ENCODE measurements around the gene ITGA11. TPM values are rescaled to one million over a fixed set of nuclear protein-coding genes. Genes with fewer than 3 reads are reported as not detected.
A peak's percentile ranks its signal among the peaks of the same experiment; 100 is the strongest.

The ITGA11 gene
- total and polyA plus RNA-seq, 8 donors: 0.08 to 12.1 (median 2.0) TPM

- no peak for TF ChIP-seq POLR2A (IDR thresholded peaks at IDR 0.05)
- no peak for TF ChIP-seq EP300 (IDR thresholded peaks at IDR 0.05)
- TF ChIP-seq POLR2AphosphoS5 (IDR thresholded peaks at IDR 0.05): no peak
- TF ChIP-seq CTCF (IDR thresholded peaks at IDR 0.05): no peak
- WGBS, 5 donors: 63 to 72% (median 66%) methylated on average over 13 to 17 of the region's 17 CpGs
- intact Hi-C loops (cut with DNase I; ENCODE audit: low total_unique reads): no loop called here
Measured at GRCh38 chr15:68316061-68316804, 115.7 kb downstream of the ITGA11 start.

GRCh38 chr15:68315495-68316031 lies 116.4 kb downstream of the ITGA11 start:
- H3K4me3 ChIP-seq: no peak overlapping the region
- intact Hi-C loops (cut with DNase I; ENCODE audit: low total_unique reads): no loop called here
- H3K27me3 ChIP-seq: peaks cover 0 to 8% (median 0%) of the 10 kb centered on the region in 3 donors
- H3K4me1 ChIP-seq: peaks cover 0 to 3% (median 2%) of the 10 kb centered on the region in 4 donors
- peak in 1 of 2 donors; percentile 13 for DNase-seq
- H3K9me3 ChIP-seq: no peaks in the 10 kb centered on the region
- 49 to 72% (median 57%) methylated on average over 10 to 11 of the region's 11 CpGs for WGBS, 5 donors
- no peak for TF ChIP-seq CTCF (IDR thresholded peaks at IDR 0.05)
- TF ChIP-seq POLR2AphosphoS5 (IDR thresholded peaks at IDR 0.05): no peak
- no peak for TF ChIP-seq EP300 (IDR thresholded peaks at IDR 0.05)
- TF ChIP-seq POLR2A (IDR thresholded peaks at IDR 0.05): no peak
- no peaks in the 10 kb centered on the region for H3K36me3 ChIP-seq
- no peak overlapping the region for H3K27ac ChIP-seq

More at GRCh38 chr15:68316061-68316804, 115.7 kb downstream of the ITGA11 start:
- no peak overlapping the region for H3K27ac ChIP-seq
- peak; percentile 26 to 44 for DNase-seq
- H3K4me1 ChIP-seq: no peaks in the 10 kb centered on the region
- no peaks in the 10 kb centered on the region for H3K36me3 ChIP-seq
- H3K27me3 ChIP-seq: peaks cover 0 to 8% (median 0%) of the 10 kb centered on the region in 3 donors
- no peaks in the 10 kb centered on the region for H3K9me3 ChIP-seq
- no peak overlapping the region for H3K4me3 ChIP-seq

GRCh38 chr15:68315035-68315434 lies 116.9 kb downstream of the ITGA11 start:
- Histone ChIP-seq H3K4me1 (peaks cover 0 to 8% (median 7%) of the 10 kb centered on the region in 4 donors), H3K4me3 (no peak overlapping the region), H3K27me3 (peaks cover 0 to 8% (median 0%) of the 10 kb centered on the region in 3 donors), H3K9me3 (no peaks in the 10 kb centered on the region), H3K27ac (no peak overlapping the region), H3K36me3 (no peaks in the 10 kb centered on the region)
- TF ChIP-seq POLR2A (IDR thresholded peaks at IDR 0.05) (no peak), CTCF (IDR thresholded peaks at IDR 0.05) (no peak), EP300 (IDR thresholded peaks at IDR 0.05) (no peak), POLR2AphosphoS5 (IDR thresholded peaks at IDR 0.05) (no peak)
- 76 to 90% (median 81%) methylated on average over 1 of the region's 1 CpG for WGBS, 5 donors
- intact Hi-C loops (cut with DNase I; ENCODE audit: low total_unique reads): no loop called here
- no peak for DNase-seq

GRCh38 chr15:68314563-68314962 lies 117.4 kb downstream of the ITGA11 start:
- WGBS, 5 donors: 55 to 64% (median 63%) methylated on average over 11 of the region's 11 CpGs
- peak in 1 of 2 donors; percentile 17 for DNase-seq
- no peaks in the 10 kb centered on the region for H3K36me3 ChIP-seq
- intact Hi-C loops (cut with DNase I; ENCODE audit: low total_unique reads): no loop called here
- H3K27me3 ChIP-seq: peaks cover 0 to 8% (median 0%) of the 10 kb centered on the region in 3 donors
- no peak overlapping the region for H3K27ac ChIP-seq
- H3K9me3 ChIP-seq: no peaks in the 10 kb centered on the region
- no peak overlapping the region for H3K4me3 ChIP-seq
- peaks cover 0 to 12% (median 7%) of the 10 kb centered on the region in 4 donors for H3K4me1 ChIP-seq
- TF ChIP-seq EP300 (IDR thresholded peaks at IDR 0.05) (no peak), POLR2AphosphoS5 (IDR thresholded peaks at IDR 0.05) (no peak), CTCF (IDR thresholded peaks at IDR 0.05) (no peak), POLR2A (IDR thresholded peaks at IDR 0.05) (no peak)

Measured in stomach (tissue), 9 donors.